Body of pancreas (tissue), 4 donors: Measurements from ENCODE around the gene TENM4. TPM values are rescaled to one million over a fixed set of nuclear protein-coding genes. Genes with fewer than 3 reads are reported as not detected.

Experiments used
- ATAC-seq: fragments of 150-250 bp; one replicate; pipeline ENCODE4 v1.9.1; 2016
- DNase-seq, 4 donors: peaks; one replicate each; pipeline ENCODE4 v3.0.0-alpha.2; 2019
- H3K27ac ChIP-seq, 4 donors: fragments of 200-600 bp; sonication (generic); 1 replicate in 3 of 4; 2 replicates in 1 of 4; pipeline versions ENCODE4 v1.5.1 to v1.6.1; 2016 to 2019; ENCODE audit warnings: mild to moderate bottlenecking in 1 of 4, mixed read lengths in 1 of 4, moderate library complexity in 1 of 4
- H3K27me3 ChIP-seq, 2 donors: fragments of 200-600 bp; sonication (generic); one replicate each; pipeline ENCODE4 v1.6.0; 2016; ENCODE audit warnings: mild to moderate bottlenecking in 1 of 2
- H3K36me3 ChIP-seq, 2 donors: fragments of 200-600 bp; sonication (generic); replicated peaks in 1 of 2; 2 replicates each; pipeline ENCODE4 v1.5.1; 2016; ENCODE audit warnings: low read depth in 2 of 2; ENCODE audit not compliant: insufficient read depth in 1 of 2
- H3K4me1 ChIP-seq: fragments of 200-600 bp; sonication (generic); one replicate; pipeline ENCODE4 v1.6.0; 2016
- H3K4me3 ChIP-seq, 2 donors: fragments of 200-600 bp; sonication (generic); 1 replicate in 1 of 2; 2 replicates in 1 of 2; pipeline ENCODE4 v1.5.1; 2016 to 2019
- H3K9me3 ChIP-seq, 3 donors: fragments of 200-600 bp; sonication (generic); 1 replicate in 2 of 3; 2 replicates in 1 of 3; pipeline ENCODE4 v1.5.1; 2016
- POLR2A ChIP-seq, 3 donors: fragments of 450-650 bp; IDR thresholded peaks; one replicate each; pipeline ENCODE4 v1.6.1; 2016; ENCODE audit warnings: antibody characterized with exemption in 3 of 3, mild to moderate bottlenecking in 2 of 3
- WGBS, 2 donors: methylation state at CpG; one replicate each; pipeline ENCODE4 v1.1.5; 2017; 5-methylcytosine and 5-hydroxymethylcytosine counted together
- intact Hi-C: fragments of 100-400 bp; cut with DNase I; formaldehyde crosslinking; loops from one replicate; pipeline ENCODE4 v1.15.1; 2023
- total RNA-seq, 2 donors: library from RNA; depleted of rRNA; stranded (reverse); fragments of >200 nt; gene quantifications; one replicate each; pipeline ENCODE4 v1.1.0, GENCODE V29; 2016
- TF ChIP-seq, protein P1 (sequence below), 7 experiments: fragments of 450-650 bp in 4 of 7; fragments of 200-600 bp in 3 of 7; sonication (generic) in 3 of 7; IDR thresholded peaks; one replicate each; pipeline ENCODE4 v1.5.1; 2016 to 2019; ENCODE audit warnings: antibody characterized with exemption in 7 of 7

Gene TENM4
- total RNA-seq, 2 donors from 2014 or later: 0.78 to 6.6 TPM

DNA sequence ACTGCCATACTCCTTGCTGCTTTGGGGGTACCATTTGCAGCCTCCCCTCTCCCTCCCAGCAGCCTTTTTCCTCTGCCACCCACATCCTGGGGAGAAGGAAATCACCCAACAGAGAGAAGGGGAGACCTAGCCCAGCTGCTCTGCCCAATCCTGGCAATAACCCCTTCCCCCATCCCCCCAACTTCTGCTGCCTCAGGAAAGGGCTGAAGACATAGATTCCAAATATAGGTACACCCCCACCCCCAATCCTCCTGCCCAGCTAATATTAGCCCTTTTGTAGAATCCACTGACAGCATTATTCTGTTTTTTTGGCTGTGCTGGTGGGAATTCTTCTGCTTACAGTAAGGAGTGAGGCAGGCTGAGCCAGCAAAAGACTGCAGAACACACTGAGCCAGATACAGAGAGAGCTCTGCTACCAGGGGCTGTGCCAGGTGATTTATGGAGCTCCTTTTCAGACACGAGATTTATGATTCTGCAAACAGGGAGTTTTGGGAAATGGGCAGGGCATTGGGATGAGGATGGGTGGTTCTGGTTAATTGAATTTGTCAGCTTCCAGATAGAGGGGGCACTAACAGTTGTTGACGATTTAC is 164.0 kb downstream of the TENM4 start:
- no peaks in the 10 kb centered on the region for H3K9me3 ChIP-seq
- H3K27me3 ChIP-seq: no peaks in the 10 kb centered on the region
- intact Hi-C loops: no loop called here
- no peak for DNase-seq
- TF ChIP-seq, protein P1, sequence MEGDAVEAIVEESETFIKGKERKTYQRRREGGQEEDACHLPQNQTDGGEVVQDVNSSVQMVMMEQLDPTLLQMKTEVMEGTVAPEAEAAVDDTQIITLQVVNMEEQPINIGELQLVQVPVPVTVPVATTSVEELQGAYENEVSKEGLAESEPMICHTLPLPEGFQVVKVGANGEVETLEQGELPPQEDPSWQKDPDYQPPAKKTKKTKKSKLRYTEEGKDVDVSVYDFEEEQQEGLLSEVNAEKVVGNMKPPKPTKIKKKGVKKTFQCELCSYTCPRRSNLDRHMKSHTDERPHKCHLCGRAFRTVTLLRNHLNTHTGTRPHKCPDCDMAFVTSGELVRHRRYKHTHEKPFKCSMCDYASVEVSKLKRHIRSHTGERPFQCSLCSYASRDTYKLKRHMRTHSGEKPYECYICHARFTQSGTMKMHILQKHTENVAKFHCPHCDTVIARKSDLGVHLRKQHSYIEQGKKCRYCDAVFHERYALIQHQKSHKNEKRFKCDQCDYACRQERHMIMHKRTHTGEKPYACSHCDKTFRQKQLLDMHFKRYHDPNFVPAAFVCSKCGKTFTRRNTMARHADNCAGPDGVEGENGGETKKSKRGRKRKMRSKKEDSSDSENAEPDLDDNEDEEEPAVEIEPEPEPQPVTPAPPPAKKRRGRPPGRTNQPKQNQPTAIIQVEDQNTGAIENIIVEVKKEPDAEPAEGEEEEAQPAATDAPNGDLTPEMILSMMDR (IDR thresholded peaks at IDR 0.05): no peak
- TF ChIP-seq POLR2A (IDR thresholded peaks at IDR 0.05): no peak
- H3K4me3 ChIP-seq: no peak overlapping the region
- H3K27ac ChIP-seq: no peak overlapping the region
- ATAC-seq: no peak
- 42 to 44% methylated on average over 2 of the region's 2 CpGs for WGBS, 2 donors
- H3K36me3 ChIP-seq: no peaks in the 10 kb centered on the region
- H3K4me1 ChIP-seq: no peaks in the 10 kb centered on the region

DNA sequence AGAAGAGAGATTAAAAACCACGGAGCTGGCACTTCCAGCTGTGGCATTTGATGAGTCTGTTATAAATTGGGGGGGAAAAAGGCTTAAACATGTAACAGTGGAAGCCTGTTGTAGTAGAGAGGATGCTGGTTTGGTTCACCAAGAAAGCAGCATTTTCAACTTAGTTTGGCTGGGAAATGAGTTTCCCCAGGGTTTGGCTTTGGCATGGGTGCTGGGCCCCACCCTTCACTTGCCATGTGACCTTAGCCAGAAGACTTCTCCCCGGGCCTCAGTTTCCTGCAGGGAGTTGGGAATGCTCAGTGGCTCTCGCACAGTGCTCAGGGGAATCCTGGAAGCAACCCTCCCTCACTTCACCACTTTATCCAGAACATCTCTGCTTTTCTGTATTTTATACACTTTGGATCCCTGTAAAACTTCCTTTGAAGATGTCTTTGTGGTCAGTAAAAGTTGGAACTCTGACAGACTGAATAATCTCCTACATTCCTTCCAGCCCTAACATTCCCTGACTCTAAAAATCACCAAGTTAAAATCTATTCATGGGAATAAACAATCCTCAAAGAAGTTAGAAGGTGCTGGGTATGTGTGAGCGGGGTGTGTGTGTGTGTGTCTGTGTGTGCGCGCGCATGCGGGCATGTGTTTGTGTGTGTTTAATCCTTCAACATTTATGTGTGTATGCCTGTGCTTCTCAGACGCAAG is 166.0 kb downstream of the TENM4 start:
- DNase-seq (no peak), ATAC-seq (no peak)
- TF ChIP-seq, protein P1 (IDR thresholded peaks at IDR 0.05): no peak
- TF ChIP-seq POLR2A (IDR thresholded peaks at IDR 0.05): no peak
- WGBS, 2 donors: 57 to 58% methylated on average over 9 of the region's 9 CpGs
- H3K4me3 ChIP-seq: no peak overlapping the region
- intact Hi-C loops: no loop called here
- no peaks in the 10 kb centered on the region for H3K4me1 ChIP-seq
- H3K9me3 ChIP-seq: no peaks in the 10 kb centered on the region
- H3K27ac ChIP-seq: no peak overlapping the region
- H3K27me3 ChIP-seq: no peaks in the 10 kb centered on the region
- H3K36me3 ChIP-seq: no peaks in the 10 kb centered on the region

DNA sequence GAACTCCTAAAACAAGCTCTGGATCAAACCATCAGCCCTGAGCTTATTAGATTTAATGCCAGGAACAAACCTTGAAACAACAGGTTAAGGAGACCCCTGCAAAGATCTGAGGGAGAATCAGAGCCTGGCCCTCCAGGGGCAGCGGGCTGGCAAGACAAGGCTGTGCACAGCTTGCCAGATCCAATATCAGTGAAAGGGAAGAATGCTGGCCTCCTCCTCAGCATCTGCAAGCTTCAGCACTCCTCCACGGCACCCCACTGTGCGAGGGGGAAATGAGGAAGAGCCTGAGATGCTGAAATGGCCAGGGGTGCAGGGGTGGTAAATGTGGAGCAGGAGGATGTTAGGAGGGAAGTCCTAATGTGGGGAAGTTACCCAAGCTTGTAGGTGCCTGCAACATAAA is 167.0 kb downstream of the TENM4 start:
- intact Hi-C loops: no loop called here
- Histone ChIP-seq H3K9me3 (no peaks in the 10 kb centered on the region), H3K27ac (no peak overlapping the region), H3K4me1 (no peaks in the 10 kb centered on the region), H3K4me3 (no peak overlapping the region), H3K36me3 (no peaks in the 10 kb centered on the region), H3K27me3 (no peaks in the 10 kb centered on the region)
- DNase-seq (no peak), ATAC-seq (no peak)
- TF ChIP-seq POLR2A (IDR thresholded peaks at IDR 0.05): no peak
- TF ChIP-seq, protein P1 (IDR thresholded peaks at IDR 0.05): no peak
- 75 to 76% methylated on average over 3 of the region's 3 CpGs for WGBS, 2 donors

DNA sequence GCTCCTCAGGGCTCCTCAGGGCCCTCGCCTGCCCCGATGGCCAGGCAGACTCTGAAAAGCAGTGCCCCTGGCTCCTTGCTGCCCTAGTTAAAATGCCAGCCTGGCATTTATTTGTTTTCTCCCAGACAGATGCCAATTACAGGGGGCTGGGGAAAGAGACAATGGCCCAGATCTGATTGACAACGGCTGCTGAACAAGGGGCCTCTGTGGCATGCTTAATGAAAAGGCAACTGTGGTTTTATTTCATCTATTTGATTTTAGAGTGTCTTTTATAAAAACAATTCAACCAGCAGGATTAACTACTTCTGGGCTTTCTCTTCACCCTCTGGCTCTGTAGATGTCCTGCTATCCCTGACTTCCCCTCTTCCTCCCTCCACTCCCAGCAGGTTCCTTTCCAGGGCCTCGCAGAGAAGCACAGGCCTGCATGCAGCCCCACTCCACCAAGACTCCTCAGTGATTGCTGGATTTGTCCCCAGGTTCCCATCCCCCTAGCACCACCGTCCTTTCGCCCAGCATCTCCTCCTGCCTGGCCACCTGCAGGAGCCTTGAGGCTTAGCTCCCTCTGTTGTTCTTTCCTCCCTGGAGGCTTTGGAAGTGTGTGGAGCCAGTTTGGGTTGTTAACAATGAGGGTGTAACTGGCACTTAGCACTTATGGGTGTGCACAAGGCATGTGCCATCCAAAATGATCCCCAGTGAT is 171.1 kb downstream of the TENM4 start:
- 76 to 83% methylated on average over 6 of the region's 6 CpGs for WGBS, 2 donors
- intact Hi-C loops: no loop called here
- ATAC-seq (no peak), DNase-seq (no peak)
- Histone ChIP-seq H3K4me3 (no peak overlapping the region), H3K36me3 (no peaks in the 10 kb centered on the region), H3K4me1 (no peaks in the 10 kb centered on the region), H3K27ac (no peak overlapping the region), H3K9me3 (no peaks in the 10 kb centered on the region), H3K27me3 (no peaks in the 10 kb centered on the region)
- TF ChIP-seq, protein P1 (IDR thresholded peaks at IDR 0.05): no peak
- TF ChIP-seq POLR2A (IDR thresholded peaks at IDR 0.05): no peak
